ENCODE data around the gene CFH.

CFH gene

GRCh38 chr1:196660272-196660671 lies 8.4 kb downstream of the CFH start:
- Histone ChIP-seq H3K36me3 (ENCODE audit: control insufficient read depth in 1 of 2, insufficient read depth in 2 of 2, low read length in 2 of 2) (no peaks in the 10 kb centered on the region), H2BK120ac (ENCODE audit: insufficient read depth, low read length, poor library complexity) (no peak overlapping the region), H3K79me2 (ENCODE audit: control insufficient read depth, insufficient read depth, low read length, poor library complexity) (no peaks in the 10 kb centered on the region), H4K8ac (ENCODE audit: low read depth, low read length) (no peak overlapping the region), H3K4me2 (ENCODE audit: low read length) (no peak overlapping the region), H3K4ac (ENCODE audit: low read depth, low read length) (no peak overlapping the region), H3K27ac (ENCODE audit: low read depth, low read length) (no peak overlapping the region), H2AFZ (ENCODE audit: insufficient read depth, low read length, poor library complexity) (no peak overlapping the region), H4K91ac (ENCODE audit: low read depth, low read length) (no peak overlapping the region), H3K9me3 (ENCODE audit: insufficient read depth, low read depth, low read length) (no peaks in the 10 kb centered on the region), H2BK12ac (ENCODE audit: low read length) (no peak overlapping the region), H3K79me1 (ENCODE audit: low read length) (no peaks in the 10 kb centered on the region), H3K23ac (ENCODE audit: low read length) (no peak overlapping the region), H3K4me1 (ENCODE audit: control insufficient read depth in 1 of 2, insufficient read depth in 2 of 2, low read length in 2 of 2) (no peaks in the 10 kb centered on the region), H3K27me3 (ENCODE audit: insufficient read depth, low read length) (no peaks in the 10 kb centered on the region), H3K18ac (ENCODE audit: low read length) (no peak overlapping the region), H3K4me3 (ENCODE audit: low read depth, low read length) (no peak overlapping the region), H2AK5ac (ENCODE audit: low read length) (no peak overlapping the region), H2BK5ac (ENCODE audit: low read depth, low read length, poor library complexity) (no peak overlapping the region), H3K14ac (ENCODE audit: low read length) (no peak overlapping the region), H4K12ac (ENCODE audit: low read depth, low read length) (no peak overlapping the region), H3K9ac (ENCODE audit: low read length) (no peak overlapping the region)
- no CpG with 5 or more reads among the region's 3 CpGs for WGBS (ENCODE audit: extremely low coverage, insufficient coverage, insufficient read length)
- DNase-seq: no peak

- Histone ChIP-seq H2BK12ac (ENCODE audit: low read length) (no peak overlapping the region), H3K9me3 (ENCODE audit: insufficient read depth, low read depth, low read length) (no peaks in the 10 kb centered on the region), H3K18ac (ENCODE audit: low read length) (no peak overlapping the region), H3K79me1 (ENCODE audit: low read length) (no peaks in the 10 kb centered on the region), H3K14ac (ENCODE audit: low read length) (no peak overlapping the region), H2BK120ac (ENCODE audit: insufficient read depth, low read length, poor library complexity) (no peak overlapping the region), H3K27ac (ENCODE audit: low read depth, low read length) (no peak overlapping the region), H3K23ac (ENCODE audit: low read length) (no peak overlapping the region), H3K4me1 (ENCODE audit: control insufficient read depth in 1 of 2, insufficient read depth in 2 of 2, low read length in 2 of 2) (no peaks in the 10 kb centered on the region), H2AFZ (ENCODE audit: insufficient read depth, low read length, poor library complexity) (no peak overlapping the region), H3K27me3 (ENCODE audit: insufficient read depth, low read length) (no peaks in the 10 kb centered on the region), H3K4me3 (ENCODE audit: low read depth, low read length) (no peak overlapping the region), H3K4ac (ENCODE audit: low read depth, low read length) (no peak overlapping the region), H3K4me2 (ENCODE audit: low read length) (no peak overlapping the region), H2AK5ac (ENCODE audit: low read length) (no peak overlapping the region), H3K79me2 (ENCODE audit: control insufficient read depth, insufficient read depth, low read length, poor library complexity) (no peaks in the 10 kb centered on the region), H3K9ac (ENCODE audit: low read length) (no peak overlapping the region), H4K8ac (ENCODE audit: low read depth, low read length) (no peak overlapping the region), H4K12ac (ENCODE audit: low read depth, low read length) (no peak overlapping the region), H3K36me3 (ENCODE audit: control insufficient read depth in 1 of 2, insufficient read depth in 2 of 2, low read length in 2 of 2) (no peaks in the 10 kb centered on the region), H4K91ac (ENCODE audit: low read depth, low read length) (no peak overlapping the region), H2BK5ac (ENCODE audit: low read depth, low read length, poor library complexity) (no peak overlapping the region)
- no CpG with 5 or more reads among the region's 5 CpGs for WGBS (ENCODE audit: extremely low coverage, insufficient coverage, insufficient read length)
- peak in 1 of 2 donors; percentile 67 for DNase-seq
Measured at GRCh38 chr1:196660852-196661251, 9.0 kb downstream of the CFH start.

GRCh38 chr1:196661345-196661744 lies 9.5 kb downstream of the CFH start:
- no peak overlapping the region for H3K18ac ChIP-seq (ENCODE audit: low read length)

GRCh38 chr1:196667131-196667530 lies 15.3 kb downstream of the CFH start:
- no peak overlapping the region for H2AFZ ChIP-seq (ENCODE audit: insufficient read depth, low read length, poor library complexity)
- H3K9ac ChIP-seq (ENCODE audit: low read length): no peak overlapping the region
- WGBS (ENCODE audit: extremely low coverage, insufficient coverage, insufficient read length): no CpG with 5 or more reads among the region's 1 CpG
- no peaks in the 10 kb centered on the region for H3K27me3 ChIP-seq (ENCODE audit: insufficient read depth, low read length)
- H3K18ac ChIP-seq (ENCODE audit: low read length): no peak overlapping the region
- H3K4me1 ChIP-seq (ENCODE audit: control insufficient read depth in 1 of 2, insufficient read depth in 2 of 2, low read length in 2 of 2): no peaks in the 10 kb centered on the region
- no peak overlapping the region for H3K23ac ChIP-seq (ENCODE audit: low read length)
- H3K79me1 ChIP-seq (ENCODE audit: low read length): no peaks in the 10 kb centered on the region
- H3K9me3 ChIP-seq (ENCODE audit: insufficient read depth, low read depth, low read length): no peaks in the 10 kb centered on the region
- no peak overlapping the region for H3K4me3 ChIP-seq (ENCODE audit: low read depth, low read length)
- no peak for DNase-seq
- no peaks in the 10 kb centered on the region for H3K79me2 ChIP-seq (ENCODE audit: control insufficient read depth, insufficient read depth, low read length, poor library complexity)
- no peak overlapping the region for H2BK5ac ChIP-seq (ENCODE audit: low read depth, low read length, poor library complexity)
- no peak overlapping the region for H2AK5ac ChIP-seq (ENCODE audit: low read length)
- H4K91ac ChIP-seq (ENCODE audit: low read depth, low read length): no peak overlapping the region
- H3K27ac ChIP-seq (ENCODE audit: low read depth, low read length): no peak overlapping the region
- H3K4ac ChIP-seq (ENCODE audit: low read depth, low read length): no peak overlapping the region
- no peak overlapping the region for H2BK120ac ChIP-seq (ENCODE audit: insufficient read depth, low read length, poor library complexity)
- H4K8ac ChIP-seq (ENCODE audit: low read depth, low read length): no peak overlapping the region
- no peak overlapping the region for H2BK12ac ChIP-seq (ENCODE audit: low read length)
- H3K4me2 ChIP-seq (ENCODE audit: low read length): no peak overlapping the region
- H3K36me3 ChIP-seq (ENCODE audit: control insufficient read depth in 1 of 2, insufficient read depth in 2 of 2, low read length in 2 of 2): no peaks in the 10 kb centered on the region
- no peak overlapping the region for H4K12ac ChIP-seq (ENCODE audit: low read depth, low read length)
- no peak overlapping the region for H3K14ac ChIP-seq (ENCODE audit: low read length)

More at GRCh38 chr1:196661345-196661744, 9.5 kb downstream of the CFH start:
- Histone ChIP-seq H2BK5ac (ENCODE audit: low read depth, low read length, poor library complexity) (no peak overlapping the region), H4K91ac (ENCODE audit: low read depth, low read length) (no peak overlapping the region), H3K14ac (ENCODE audit: low read length) (no peak overlapping the region), H4K8ac (ENCODE audit: low read depth, low read length) (no peak overlapping the region), H3K27ac (ENCODE audit: low read depth, low read length) (no peak overlapping the region), H3K9ac (ENCODE audit: low read length) (no peak overlapping the region), H2AK5ac (ENCODE audit: low read length) (no peak overlapping the region), H4K12ac (ENCODE audit: low read depth, low read length) (no peak overlapping the region), H3K9me3 (ENCODE audit: insufficient read depth, low read depth, low read length) (no peaks in the 10 kb centered on the region), H3K79me1 (ENCODE audit: low read length) (no peaks in the 10 kb centered on the region), H3K27me3 (ENCODE audit: insufficient read depth, low read length) (no peaks in the 10 kb centered on the region), H2BK120ac (ENCODE audit: insufficient read depth, low read length, poor library complexity) (no peak overlapping the region), H3K79me2 (ENCODE audit: control insufficient read depth, insufficient read depth, low read length, poor library complexity) (no peaks in the 10 kb centered on the region), H2BK12ac (ENCODE audit: low read length) (no peak overlapping the region), H3K4me3 (ENCODE audit: low read depth, low read length) (no peak overlapping the region), H3K36me3 (ENCODE audit: control insufficient read depth in 1 of 2, insufficient read depth in 2 of 2, low read length in 2 of 2) (no peaks in the 10 kb centered on the region), H3K4ac (ENCODE audit: low read depth, low read length) (no peak overlapping the region), H3K23ac (ENCODE audit: low read length) (no peak overlapping the region), H3K4me1 (ENCODE audit: control insufficient read depth in 1 of 2, insufficient read depth in 2 of 2, low read length in 2 of 2) (no peaks in the 10 kb centered on the region), H2AFZ (ENCODE audit: insufficient read depth, low read length, poor library complexity) (no peak overlapping the region), H3K4me2 (ENCODE audit: low read length) (no peak overlapping the region)
- no peak for DNase-seq
- WGBS (ENCODE audit: extremely low coverage, insufficient coverage, insufficient read length): no CpG with 5 or more reads among the region's 1 CpG
